ENCODE results near the gene CABP2.

GRCh38 chr11:67489885-67490726, 33.1 kb downstream of the CABP2 start:
- no peak for TF ChIP-seq CTCF (IDR thresholded peaks at IDR 0.05)
- TF ChIP-seq ZFX (IDR thresholded peaks at IDR 0.05; ENCODE audit: borderline replicate concordance): no peak

All from 22Rv1 (cell line).